Putamen (tissue), 1 donor: ENCODE data around the gene CNTLN.
"Not testable (repeated sequence)": the region's sequence is repeated elsewhere in the genome, so short reads cannot be mapped to it uniquely, and the experiment has no call there.

ENCODE experiments used
- DNase-seq: peaks from one replicate; pipeline ENCODE4 v3.0.0-alpha.2; 2016; ENCODE audit warnings: low spot score

Gene CNTLN

GRCh38 chr9:17401858-17402257 lies 267.0 kb downstream of the CNTLN start:
- no peak for DNase-seq

- DNase-seq, result no peak
Observed at GRCh38 chr9:17402309-17402708, 267.5 kb downstream of the CNTLN start.

- DNase-seq, result no peak
Observed at GRCh38 chr9:17403539-17403938, 268.7 kb downstream of the CNTLN start.

GRCh38 chr9:17414986-17415385 lies 280.1 kb downstream of the CNTLN start:
- no peak for DNase-seq

GRCh38 chr9:17422994-17423680 lies 288.3 kb downstream of the CNTLN start:
- no peak for DNase-seq

- no peak for DNase-seq
Observed at GRCh38 chr9:17423681-17424011, 288.8 kb downstream of the CNTLN start.

- no peak for DNase-seq
Observed at GRCh38 chr9:17425384-17425783, 290.5 kb downstream of the CNTLN start.

GRCh38 chr9:17433526-17433925 lies 298.7 kb downstream of the CNTLN start:
- DNase-seq, result no peak

GRCh38 chr9:17436854-17437253 lies 302.0 kb downstream of the CNTLN start:
- no peak for DNase-seq

- DNase-seq, result no peak
Observed at GRCh38 chr9:17437813-17438212, 303.0 kb downstream of the CNTLN start.

GRCh38 chr9:17445126-17445525 lies 310.3 kb downstream of the CNTLN start:
- DNase-seq, result not testable (repeated sequence)

- no peak for DNase-seq
Observed at GRCh38 chr9:17453751-17454150, 318.9 kb downstream of the CNTLN start.

GRCh38 chr9:17462869-17463464 lies 328.1 kb downstream of the CNTLN start:
- peak; percentile 20 for DNase-seq

GRCh38 chr9:17470036-17470813 lies 335.4 kb downstream of the CNTLN start:
- no peak for DNase-seq

- no peak for DNase-seq
Observed at GRCh38 chr9:17472126-17472525, 337.3 kb downstream of the CNTLN start.

GRCh38 chr9:17476401-17476800 lies 341.6 kb downstream of the CNTLN start:
- DNase-seq, result no peak

- no peak for DNase-seq
Observed at GRCh38 chr9:17477816-17478215, 343.0 kb downstream of the CNTLN start.

GRCh38 chr9:17480966-17481365 lies 346.1 kb downstream of the CNTLN start:
- DNase-seq, result no peak

- DNase-seq, result no peak
Observed at GRCh38 chr9:17481565-17481964, 346.7 kb downstream of the CNTLN start.

GRCh38 chr9:17484906-17485305 lies 350.1 kb downstream of the CNTLN start:
- no peak for DNase-seq

GRCh38 chr9:17486396-17486795 lies 351.6 kb downstream of the CNTLN start:
- DNase-seq, result no peak

- no peak for DNase-seq
Observed at GRCh38 chr9:17487467-17487866, 352.6 kb downstream of the CNTLN start.

GRCh38 chr9:17488662-17489061 lies 353.8 kb downstream of the CNTLN start:
- DNase-seq, result no peak
